ENCODE data around the gene CA10. TPM values are rescaled to one million over a fixed set of nuclear protein-coding genes. Genes with fewer than 3 reads are reported as not detected.

The CA10 gene
- total and polyA plus RNA-seq, 2 donors: 0.24 to 2.2 TPM

DNA sequence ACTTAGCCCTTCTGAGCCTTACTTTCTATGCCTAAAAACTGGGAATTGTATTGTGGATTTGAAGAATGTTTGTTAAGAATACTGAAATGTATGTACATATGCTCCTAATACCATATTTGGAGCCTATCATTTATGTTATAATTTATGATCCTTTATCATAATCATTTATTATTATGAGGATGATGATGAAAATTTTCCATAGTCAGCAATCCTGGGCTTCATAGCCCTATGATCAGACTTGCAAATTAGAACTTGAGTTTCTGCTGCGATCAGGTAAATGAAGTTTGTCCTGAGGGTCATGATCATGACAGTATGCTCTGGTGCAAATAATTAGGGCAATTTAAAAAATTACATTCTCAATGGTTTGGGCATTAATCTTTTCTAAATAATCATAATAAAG lies 147.4 kb downstream of the CA10 start:
- DNase-seq (ENCODE audit: extremely low spot score): no peak
- H3K36me3 ChIP-seq (ENCODE audit: insufficient read depth): no peaks in the 10 kb centered on the region
- no peaks in the 10 kb centered on the region for H3K4me1 ChIP-seq (ENCODE audit: insufficient read depth)
- H3K27ac ChIP-seq (ENCODE audit: low read depth): no peak overlapping the region
- no peak overlapping the region for H3K4me3 ChIP-seq (ENCODE audit: low read depth, low read length)
- 99% methylated on average over 1 of the region's 1 CpG for WGBS

GRCh38 chr17:51999654-52000053 lies 158.9 kb downstream of the CA10 start:
- no peak overlapping the region for H3K4me3 ChIP-seq (ENCODE audit: low read depth, low read length)
- H3K36me3 ChIP-seq (ENCODE audit: insufficient read depth): no peaks in the 10 kb centered on the region
- no peak overlapping the region for H3K27ac ChIP-seq (ENCODE audit: low read depth)
- no peak for DNase-seq (ENCODE audit: extremely low spot score)
- WGBS: 94% methylated on average over 3 of the region's 3 CpGs
- no peaks in the 10 kb centered on the region for H3K4me1 ChIP-seq (ENCODE audit: insufficient read depth)

DNA sequence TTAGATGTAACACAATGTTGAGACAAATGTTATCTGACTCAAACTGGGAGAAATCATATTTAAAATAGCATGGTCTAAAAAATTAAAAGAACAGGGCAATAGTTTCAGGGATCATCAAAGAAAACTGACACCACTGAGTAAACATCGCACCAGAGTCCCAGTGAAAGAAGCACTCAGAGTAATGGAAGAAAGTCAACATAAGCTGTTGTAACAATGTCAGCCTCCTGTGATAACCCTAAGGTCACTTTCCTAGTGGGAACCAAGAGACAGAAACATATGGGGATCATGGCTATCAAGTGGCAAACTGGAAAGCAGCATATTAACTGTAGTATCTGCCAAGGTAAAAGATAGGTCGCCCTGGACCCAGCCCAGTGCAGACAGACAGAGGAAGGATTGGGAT lies 160.8 kb downstream of the CA10 start:
- no peaks in the 10 kb centered on the region for H3K36me3 ChIP-seq (ENCODE audit: insufficient read depth)
- DNase-seq (ENCODE audit: extremely low spot score): no peak
- no peaks in the 10 kb centered on the region for H3K4me1 ChIP-seq (ENCODE audit: insufficient read depth)
- 82% methylated on average over 2 of the region's 2 CpGs for WGBS
- no peak overlapping the region for H3K27ac ChIP-seq (ENCODE audit: low read depth)
- H3K4me3 ChIP-seq (ENCODE audit: low read depth, low read length): no peak overlapping the region

DNA sequence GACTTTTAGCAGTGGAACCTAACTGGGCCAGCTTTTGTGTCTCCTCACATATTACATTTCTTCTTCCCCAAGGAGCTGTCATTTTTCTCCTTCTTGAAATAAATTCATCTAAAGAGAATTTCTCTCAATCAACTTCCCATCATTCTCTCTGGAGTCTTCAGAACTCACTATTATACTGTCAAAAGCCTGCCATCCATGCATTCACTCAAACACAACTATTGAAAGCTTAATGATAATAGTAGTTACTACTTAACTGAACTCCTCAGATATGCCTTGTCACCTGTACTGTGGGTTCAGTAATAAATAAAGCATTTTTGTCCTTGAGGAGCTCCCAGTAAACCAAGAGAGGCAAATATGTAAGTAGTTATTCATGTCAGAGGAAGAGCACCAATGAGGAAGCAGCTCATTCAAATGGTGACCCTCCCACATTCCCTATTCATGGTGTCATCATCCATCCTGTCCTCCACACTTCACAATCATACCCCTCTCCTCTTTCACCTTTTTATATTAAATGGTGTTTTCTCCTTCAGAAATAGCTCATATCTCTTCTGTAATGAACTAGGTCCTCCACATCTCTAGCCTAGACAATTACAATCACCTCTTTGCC lies 162.6 kb downstream of the CA10 start:
- no peak for DNase-seq (ENCODE audit: extremely low spot score)
- no peaks in the 10 kb centered on the region for H3K4me1 ChIP-seq (ENCODE audit: insufficient read depth)
- H3K27ac ChIP-seq (ENCODE audit: low read depth): no peak overlapping the region
- no peaks in the 10 kb centered on the region for H3K36me3 ChIP-seq (ENCODE audit: insufficient read depth)
- H3K4me3 ChIP-seq (ENCODE audit: low read depth, low read length): no peak overlapping the region

- 79% methylated on average over 8 of the region's 8 CpGs for WGBS
- Histone ChIP-seq H3K4me1 (ENCODE audit: insufficient read depth) (no peaks in the 10 kb centered on the region), H3K27ac (ENCODE audit: low read depth) (no peak overlapping the region), H3K36me3 (ENCODE audit: insufficient read depth) (no peaks in the 10 kb centered on the region), H3K4me3 (ENCODE audit: low read depth, low read length) (no peak overlapping the region)
- peak; percentile 1 for DNase-seq (ENCODE audit: extremely low spot score)
Measured at GRCh38 chr17:51992864-51993416, 165.6 kb downstream of the CA10 start.

- WGBS: 33% methylated on average over 1 of the region's 1 CpG
- Histone ChIP-seq H3K4me3 (ENCODE audit: low read depth, low read length) (no peak overlapping the region), H3K27ac (ENCODE audit: low read depth) (no peak overlapping the region), H3K36me3 (ENCODE audit: insufficient read depth) (no peaks in the 10 kb centered on the region), H3K4me1 (ENCODE audit: insufficient read depth) (no peaks in the 10 kb centered on the region)
- no peak for DNase-seq (ENCODE audit: extremely low spot score)
Measured at GRCh38 chr17:51971121-51971520, 187.4 kb downstream of the CA10 start.

DNA sequence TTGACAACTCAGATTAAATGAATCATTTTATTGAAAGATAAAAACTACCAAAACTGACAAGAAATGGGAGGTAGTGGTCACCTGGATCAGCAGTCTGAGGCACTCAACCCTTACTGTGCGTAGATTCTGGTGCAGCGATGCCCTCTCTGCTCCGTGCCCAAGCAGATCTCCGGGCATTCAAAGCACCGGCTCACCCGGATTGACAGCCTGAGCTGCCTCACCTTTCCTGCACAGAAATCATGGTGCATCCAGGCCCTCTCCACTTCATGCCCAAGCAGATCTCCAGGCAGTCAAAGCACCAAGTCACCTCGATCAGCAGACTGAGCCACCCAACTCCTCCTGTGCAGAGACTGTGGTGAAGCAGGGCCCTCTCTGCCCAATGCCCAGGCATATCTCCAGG lies 196.8 kb downstream of the CA10 start:
- H3K4me3 ChIP-seq (ENCODE audit: low read depth, low read length): no peak overlapping the region
- 96% methylated on average over 7 of the region's 7 CpGs for WGBS
- no peaks in the 10 kb centered on the region for H3K4me1 ChIP-seq (ENCODE audit: insufficient read depth)
- no peak for DNase-seq (ENCODE audit: extremely low spot score)
- no peaks in the 10 kb centered on the region for H3K36me3 ChIP-seq (ENCODE audit: insufficient read depth)
- no peak overlapping the region for H3K27ac ChIP-seq (ENCODE audit: low read depth)

- WGBS: 50% methylated on average over 5 of the region's 5 CpGs
- no peaks in the 10 kb centered on the region for H3K4me1 ChIP-seq (ENCODE audit: insufficient read depth)
- H3K36me3 ChIP-seq (ENCODE audit: insufficient read depth): no peaks in the 10 kb centered on the region
- no peak overlapping the region for H3K4me3 ChIP-seq (ENCODE audit: low read depth, low read length)
- no peak overlapping the region for H3K27ac ChIP-seq (ENCODE audit: low read depth)
- DNase-seq (ENCODE audit: extremely low spot score): no peak
Measured at GRCh38 chr17:51957786-51958185, 200.7 kb downstream of the CA10 start.

DNA sequence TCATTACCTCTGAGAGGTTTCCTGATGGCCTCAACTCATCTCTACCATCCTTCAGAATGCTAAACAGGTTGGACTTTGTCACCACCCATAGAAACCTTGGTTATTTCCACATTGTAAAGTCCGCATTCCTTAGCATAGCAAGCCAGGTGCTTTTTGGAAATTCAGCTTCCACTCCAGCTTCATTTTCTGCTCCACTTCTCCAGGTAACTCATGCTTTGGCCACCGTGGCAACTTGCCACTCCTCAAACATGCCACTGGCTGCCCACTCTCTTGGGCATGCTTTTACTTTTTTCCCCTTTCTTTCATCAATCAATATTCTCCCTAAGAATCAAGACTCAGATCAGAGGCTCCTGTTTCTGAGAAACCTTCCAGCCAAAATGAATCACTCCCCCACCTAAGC lies 203.3 kb downstream of the CA10 start:
- no peak overlapping the region for H3K4me3 ChIP-seq (ENCODE audit: low read depth, low read length)
- H3K27ac ChIP-seq (ENCODE audit: low read depth): no peak overlapping the region
- 80% methylated on average over 2 of the region's 2 CpGs for WGBS
- H3K4me1 ChIP-seq (ENCODE audit: insufficient read depth): no peaks in the 10 kb centered on the region
- no peak for DNase-seq (ENCODE audit: extremely low spot score)
- no peaks in the 10 kb centered on the region for H3K36me3 ChIP-seq (ENCODE audit: insufficient read depth)

DNA sequence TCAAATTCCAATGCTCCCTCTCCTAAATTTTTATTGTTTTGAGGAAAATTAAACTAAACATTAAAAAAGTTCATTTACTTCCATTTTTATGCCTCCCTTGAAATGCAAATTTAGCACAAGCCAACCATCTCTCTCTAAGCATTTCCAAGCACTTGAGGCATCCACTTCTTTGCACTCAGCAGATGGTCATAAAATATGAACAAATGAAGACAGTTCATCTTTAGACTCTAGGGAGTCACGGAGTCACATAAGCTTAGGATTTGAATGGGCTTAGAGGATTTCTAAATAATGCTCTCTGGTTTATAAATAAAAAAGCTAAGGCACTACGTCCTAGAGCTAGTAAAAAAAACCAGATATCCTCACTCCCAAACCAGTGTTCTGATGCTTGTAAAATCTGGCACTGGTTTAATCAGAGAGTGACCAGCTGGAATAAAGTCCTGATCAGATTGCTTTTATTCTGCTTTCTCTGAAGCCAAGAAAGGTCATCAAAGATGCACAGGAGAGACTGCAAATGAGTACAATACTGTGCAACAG lies 204.2 kb downstream of the CA10 start:
- H3K36me3 ChIP-seq (ENCODE audit: insufficient read depth): no peaks in the 10 kb centered on the region
- no peak overlapping the region for H3K4me3 ChIP-seq (ENCODE audit: low read depth, low read length)
- WGBS: 4% methylated on average over 2 of the region's 2 CpGs
- DNase-seq (ENCODE audit: extremely low spot score): no peak
- no peak overlapping the region for H3K27ac ChIP-seq (ENCODE audit: low read depth)
- H3K4me1 ChIP-seq (ENCODE audit: insufficient read depth): no peaks in the 10 kb centered on the region

GRCh38 chr17:51951741-51952140 lies 206.8 kb downstream of the CA10 start:
- Histone ChIP-seq H3K27ac (ENCODE audit: low read depth) (no peak overlapping the region), H3K4me3 (ENCODE audit: low read depth, low read length) (no peak overlapping the region), H3K4me1 (ENCODE audit: insufficient read depth) (no peaks in the 10 kb centered on the region), H3K36me3 (ENCODE audit: insufficient read depth) (no peaks in the 10 kb centered on the region)
- WGBS: 11% methylated on average over 2 of the region's 2 CpGs
- DNase-seq (ENCODE audit: extremely low spot score): no peak

DNA sequence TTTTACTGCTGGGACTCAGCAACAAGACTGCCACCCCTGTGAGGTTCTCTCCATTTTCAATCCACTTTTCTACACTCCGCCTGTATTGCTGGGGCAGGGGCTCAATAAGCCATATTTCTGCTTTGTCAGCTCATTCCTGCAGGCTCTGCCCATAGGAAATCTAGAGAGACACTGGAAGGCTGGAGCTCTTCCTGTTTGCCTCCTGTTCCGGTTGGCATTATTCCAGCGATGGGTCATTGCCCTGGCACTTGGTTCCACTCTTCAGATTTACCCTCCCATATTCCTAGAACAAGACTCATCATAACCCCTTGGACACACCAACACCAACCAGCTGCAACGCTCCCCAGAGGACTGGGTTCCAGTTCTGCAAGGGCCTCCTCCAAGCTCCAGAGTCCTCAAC lies 210.4 kb downstream of the CA10 start:
- Histone ChIP-seq H3K4me3 (ENCODE audit: low read depth, low read length) (no peak overlapping the region), H3K27ac (ENCODE audit: low read depth) (no peak overlapping the region), H3K36me3 (ENCODE audit: insufficient read depth) (no peaks in the 10 kb centered on the region), H3K4me1 (ENCODE audit: insufficient read depth) (no peaks in the 10 kb centered on the region)
- WGBS: 87% methylated on average over 4 of the region's 4 CpGs
- no peak for DNase-seq (ENCODE audit: extremely low spot score)

DNA sequence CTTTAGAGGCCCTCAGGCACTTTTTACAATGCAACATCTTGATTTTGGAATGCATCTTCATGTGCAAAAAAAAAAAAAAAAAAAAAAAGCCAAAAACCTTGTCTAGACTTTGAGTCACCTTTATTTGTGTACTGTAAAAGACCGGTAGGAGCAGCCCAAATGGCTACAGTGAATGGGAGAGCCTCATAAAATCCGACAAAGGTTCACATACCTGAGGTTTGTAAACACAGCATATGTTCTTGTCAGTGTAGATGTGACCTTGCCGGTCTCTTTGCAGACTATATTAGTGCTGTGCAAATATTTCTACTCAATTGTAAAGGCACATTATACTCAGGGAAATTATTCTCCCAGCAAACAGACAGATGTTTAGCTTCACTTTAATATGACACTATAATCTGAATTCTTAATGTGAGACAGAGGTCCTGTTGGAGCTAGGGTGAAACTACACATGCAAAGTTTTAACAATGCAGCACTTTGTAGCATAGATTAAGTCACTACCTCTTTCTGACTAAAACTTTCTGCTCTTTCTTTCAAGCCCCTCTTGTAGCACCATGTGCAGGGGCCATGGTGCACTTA lies 211.3 kb downstream of the CA10 start:
- WGBS: 35% methylated on average over 3 of the region's 3 CpGs
- Histone ChIP-seq H3K36me3 (ENCODE audit: insufficient read depth) (no peaks in the 10 kb centered on the region), H3K4me3 (ENCODE audit: low read depth, low read length) (no peak overlapping the region), H3K4me1 (ENCODE audit: insufficient read depth) (no peaks in the 10 kb centered on the region), H3K27ac (ENCODE audit: low read depth) (no peak overlapping the region)
- DNase-seq (ENCODE audit: extremely low spot score): no peak

GRCh38 chr17:51946311-51946710 lies 212.2 kb downstream of the CA10 start:
- no peaks in the 10 kb centered on the region for H3K4me1 ChIP-seq (ENCODE audit: insufficient read depth)
- no peak overlapping the region for H3K27ac ChIP-seq (ENCODE audit: low read depth)
- H3K4me3 ChIP-seq (ENCODE audit: low read depth, low read length): no peak overlapping the region
- no peak for DNase-seq (ENCODE audit: extremely low spot score)
- WGBS: 78% methylated on average over 2 of the region's 2 CpGs
- H3K36me3 ChIP-seq (ENCODE audit: insufficient read depth): no peaks in the 10 kb centered on the region

Data from urinary bladder (tissue), 4 donors.